ENCODE data around the gene CLOCK.

DNA sequence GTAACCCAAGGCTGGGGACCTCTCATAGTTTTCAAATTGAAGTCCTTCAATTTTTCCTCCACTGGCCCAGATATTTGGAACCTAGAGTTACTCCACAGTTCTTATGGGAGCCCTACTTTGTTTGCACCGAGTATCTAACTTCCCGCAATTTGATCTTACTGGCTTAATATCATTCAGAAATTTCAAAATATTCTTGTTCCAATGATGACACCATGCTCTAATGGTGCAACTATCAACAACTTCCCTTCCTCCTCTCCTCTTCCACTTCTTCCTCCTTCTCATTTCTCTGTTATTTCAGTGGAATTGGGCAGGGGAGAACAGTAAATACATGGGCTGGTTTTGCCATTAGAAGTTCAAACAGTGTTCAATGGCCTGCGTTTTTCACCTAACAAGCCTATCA is 25.1 kb upstream of the CLOCK start:
- TF ChIP-seq CTCF (IDR thresholded peaks at IDR 0.05; ENCODE audit: poor library complexity) (no peak), EZH2phosphoT487 (IDR thresholded peaks at IDR 0.05; ENCODE audit: low read depth, severe bottlenecking, unreplicated experiment) (no peak)
